HG03097 (cell line): ENCODE data around the gene BTBD16.

ENCODE experiments used
- ATAC-seq: cut with Tn5 transposase; IDR thresholded peaks from one replicate; pipeline ENCODE4 v1.9.1; 2021; ENCODE audit not compliant: unreplicated experiment, low FRiP score

BTBD16 gene

DNA sequence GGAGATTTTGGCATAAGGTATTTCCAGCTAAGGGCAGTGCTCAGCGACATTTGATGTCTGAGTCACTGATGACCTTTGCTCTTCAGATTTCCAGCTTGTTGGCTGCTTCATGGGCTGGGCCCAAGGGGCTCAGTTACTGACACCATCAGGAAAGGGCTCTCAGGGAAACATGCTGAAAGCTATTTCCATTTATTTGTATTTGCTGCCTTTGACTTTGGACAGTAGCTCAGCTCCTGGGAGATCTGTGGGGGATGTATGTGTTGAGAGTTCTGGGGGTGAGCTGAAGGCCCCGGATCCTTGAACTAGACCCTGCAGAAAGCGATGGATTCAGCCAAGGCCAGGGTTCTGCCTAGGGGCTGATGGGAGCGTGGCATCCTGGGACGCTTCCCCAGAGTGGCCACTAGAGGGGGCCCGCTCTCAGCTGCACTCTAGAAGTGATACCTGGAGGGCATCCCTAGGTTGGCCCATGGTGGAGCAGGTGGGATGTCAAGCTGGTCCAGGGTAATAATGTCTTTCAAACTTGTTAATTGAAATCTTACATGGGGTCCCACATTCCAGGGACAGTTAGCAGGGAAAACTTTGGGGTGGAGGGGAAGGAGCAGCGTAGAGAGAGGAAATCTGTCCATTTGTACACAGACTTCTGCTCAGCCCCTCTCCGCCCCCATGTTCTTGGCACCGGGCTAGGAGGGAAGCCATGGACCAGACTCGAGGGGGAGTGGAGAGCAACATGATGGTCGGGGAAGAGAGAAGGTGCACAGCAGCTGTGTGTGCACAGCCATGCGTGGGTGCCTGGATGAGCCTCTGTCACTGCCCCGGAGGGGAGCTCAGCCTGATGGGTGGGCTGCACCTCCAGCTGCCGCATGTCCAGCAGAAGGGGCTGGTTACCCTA, 3.0 kb upstream of the BTBD16 start:
- ATAC-seq = no peak

DNA sequence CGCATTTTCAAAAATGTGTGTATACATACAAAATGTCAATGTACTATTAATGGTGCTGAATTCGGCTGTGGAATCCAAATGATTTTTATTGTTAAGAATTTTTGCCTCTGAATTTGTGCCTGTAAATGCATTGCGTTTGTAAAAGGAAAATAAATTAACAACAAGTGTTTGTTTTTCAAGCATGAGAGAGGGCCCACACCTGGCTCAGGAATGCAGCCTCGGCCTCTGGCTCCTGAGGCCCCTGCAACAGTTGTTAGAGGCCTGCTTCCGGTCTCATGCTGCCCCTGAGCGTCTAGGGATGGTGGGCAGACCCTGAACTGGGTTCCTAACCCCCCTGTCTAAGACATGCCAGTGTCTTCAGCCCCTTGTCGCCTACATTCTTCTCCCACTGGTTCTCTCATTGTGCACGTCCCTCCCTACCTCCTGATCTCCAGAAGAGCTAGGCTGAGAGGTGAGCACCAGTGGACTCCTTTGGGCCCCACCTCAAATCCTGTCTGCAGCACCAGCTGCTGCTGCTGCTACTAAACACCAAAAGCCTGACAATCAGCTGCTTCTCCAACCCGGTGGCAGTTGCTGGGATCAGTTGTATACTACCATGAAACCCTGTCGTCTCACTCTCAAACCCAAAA, 1.9 kb upstream of the BTBD16 start:
- no peak for ATAC-seq

DNA sequence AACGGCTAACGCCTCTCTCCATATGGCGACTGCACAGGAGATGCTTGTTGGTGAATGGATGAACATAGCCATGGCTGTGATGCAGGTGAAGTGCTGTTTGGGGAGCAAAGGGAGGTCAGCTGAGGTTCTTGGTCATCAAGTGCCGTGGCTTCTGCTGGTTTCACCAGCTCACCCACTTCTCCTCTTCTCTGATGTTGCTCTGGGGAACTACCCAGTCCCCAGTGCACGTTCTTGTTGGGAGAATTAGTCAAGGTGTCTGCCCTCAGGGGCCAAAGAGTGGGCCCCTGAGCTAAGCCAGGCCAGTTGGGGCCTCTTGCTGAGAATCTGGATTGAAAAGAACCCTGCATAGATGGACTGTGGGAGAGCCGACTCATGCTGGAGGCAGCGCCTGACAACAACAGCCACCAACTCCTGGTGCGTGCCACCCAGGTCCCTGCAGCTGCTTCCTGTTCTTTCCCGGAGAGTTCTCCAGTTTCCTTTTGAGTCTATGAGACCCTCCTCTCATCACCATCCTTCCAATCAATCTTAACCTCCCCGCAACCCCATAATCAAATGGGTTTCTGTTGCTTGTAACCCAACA, 3.0 kb downstream of the BTBD16 start:
- ATAC-seq = no peak

DNA sequence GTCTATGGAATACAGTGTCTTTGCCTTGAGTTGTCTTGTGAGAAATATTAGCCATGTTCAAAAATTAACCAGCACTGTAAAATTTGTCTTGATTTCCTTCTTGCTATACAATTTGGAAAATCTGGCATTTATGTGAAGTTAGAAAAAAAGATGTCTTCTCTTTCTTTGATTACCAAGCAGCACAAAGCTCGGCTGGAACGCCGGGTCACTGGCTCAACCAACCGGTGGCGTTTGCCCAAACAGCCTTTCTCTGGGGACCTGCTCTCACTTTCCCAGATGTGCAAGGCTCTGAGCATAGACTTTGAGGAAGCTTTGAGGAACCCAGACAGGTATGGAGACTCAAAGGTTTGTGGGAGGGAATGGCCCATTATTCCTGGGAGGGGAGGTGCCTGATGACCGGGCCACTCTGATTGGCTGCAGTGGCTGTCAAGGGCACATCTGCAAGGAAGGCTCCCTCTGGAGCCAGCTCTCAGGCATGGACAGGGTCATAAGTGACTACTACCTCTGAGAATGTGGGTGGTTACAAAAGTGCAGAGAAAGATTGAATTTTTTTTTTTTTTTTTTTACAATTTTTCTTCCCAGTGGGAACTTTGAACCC, 5.6 kb downstream of the BTBD16 start:
- no peak for ATAC-seq

DNA sequence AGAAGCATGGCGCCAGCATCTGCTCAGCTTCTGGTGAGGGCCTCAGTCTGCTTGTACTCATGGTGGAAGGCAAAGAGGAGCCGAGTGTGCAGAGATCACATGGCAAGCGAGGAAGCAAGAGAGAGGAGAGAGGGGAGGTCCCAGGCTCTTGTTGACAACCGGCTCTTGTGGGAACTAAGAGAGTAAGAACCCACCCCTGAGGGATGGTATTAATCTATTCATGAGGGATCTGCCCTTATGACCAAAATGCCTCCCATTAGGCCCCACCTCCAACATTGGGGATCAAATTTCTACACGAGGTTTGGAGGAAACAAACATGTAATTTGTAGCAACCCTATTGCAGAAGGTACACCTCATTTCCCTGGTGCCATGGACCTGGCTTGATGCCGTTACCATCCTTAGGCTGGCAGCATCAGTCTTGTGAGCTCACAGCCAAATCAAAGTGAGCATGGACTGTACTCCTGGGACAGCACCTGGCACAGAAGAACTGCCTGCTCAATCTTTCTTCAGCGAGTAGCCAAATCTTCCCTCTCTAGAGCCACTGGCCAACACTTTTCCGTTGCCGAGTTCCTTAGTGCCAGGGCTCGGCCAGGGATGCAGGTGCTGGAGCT, 6.5 kb downstream of the BTBD16 start:
- no peak for ATAC-seq

DNA sequence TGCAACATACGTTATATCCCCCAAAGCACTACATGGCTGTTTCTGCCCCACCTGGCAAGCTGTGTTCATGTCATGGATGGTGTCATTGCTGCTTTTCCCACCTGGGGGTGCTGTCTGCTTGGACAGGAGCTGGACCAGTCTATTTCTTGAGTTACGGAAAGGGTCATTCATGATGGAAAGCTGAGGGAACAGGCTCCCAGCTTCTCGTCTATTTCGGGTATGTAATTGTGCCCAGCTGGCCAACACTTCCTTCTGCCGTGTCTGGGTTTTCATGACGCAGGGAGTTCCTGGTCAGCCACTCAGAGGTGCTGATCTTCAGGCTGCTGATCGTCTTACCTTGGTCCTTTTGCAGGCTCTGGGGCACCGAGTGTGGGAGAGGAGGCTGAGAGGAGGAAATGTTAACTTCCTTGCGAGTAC, 8.6 kb downstream of the BTBD16 start:
- ATAC-seq = no peak

DNA sequence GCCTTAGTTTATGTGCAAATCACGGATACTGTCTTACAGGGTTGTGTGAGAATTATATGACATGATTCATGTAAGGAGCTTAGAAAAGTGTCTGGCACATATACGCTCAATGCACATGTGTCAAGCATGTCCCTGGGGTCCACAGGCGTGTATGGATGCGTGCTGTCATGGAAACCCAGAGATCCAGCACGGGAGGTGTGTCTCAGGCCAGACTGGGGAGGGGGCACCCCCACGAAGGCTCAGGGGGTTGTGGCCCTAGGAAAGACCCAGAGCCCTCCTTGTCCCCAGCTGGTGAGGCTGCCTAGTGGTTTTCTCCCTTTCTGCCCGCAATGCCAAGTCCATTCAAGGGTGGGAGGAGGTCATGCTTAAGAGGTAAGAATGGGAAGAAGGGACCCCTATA, 9.1 kb downstream of the BTBD16 start:
- no peak for ATAC-seq

DNA sequence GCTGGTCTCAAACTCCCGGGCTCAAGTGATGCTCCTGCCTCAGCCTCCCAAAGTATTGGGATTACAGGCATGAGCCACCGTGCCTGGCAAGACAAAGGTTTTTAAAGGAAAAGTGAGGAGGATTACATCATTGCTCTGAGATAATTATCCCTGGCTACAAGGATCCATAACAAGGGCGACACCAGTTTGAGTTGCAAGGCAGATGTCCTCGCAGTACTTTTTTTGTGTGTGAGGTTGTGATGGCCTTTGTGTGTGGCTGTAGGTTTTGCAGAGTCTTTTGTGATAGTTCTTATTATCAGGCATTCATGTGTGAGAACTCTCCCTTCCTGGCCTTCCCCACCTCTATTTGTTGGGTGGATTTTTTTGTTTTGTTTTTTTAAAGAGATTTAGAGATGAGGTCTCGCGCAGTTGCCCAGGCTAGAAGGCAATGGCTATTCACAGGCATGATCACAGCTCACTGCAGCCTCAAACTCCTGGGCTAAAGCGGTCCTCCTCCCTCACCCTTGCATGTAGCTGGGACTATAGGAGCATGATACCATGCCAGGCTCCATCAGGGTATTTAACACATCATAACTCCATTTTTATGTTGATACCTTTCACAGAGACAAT, 10.0 kb downstream of the BTBD16 start:
- ATAC-seq = no peak

DNA sequence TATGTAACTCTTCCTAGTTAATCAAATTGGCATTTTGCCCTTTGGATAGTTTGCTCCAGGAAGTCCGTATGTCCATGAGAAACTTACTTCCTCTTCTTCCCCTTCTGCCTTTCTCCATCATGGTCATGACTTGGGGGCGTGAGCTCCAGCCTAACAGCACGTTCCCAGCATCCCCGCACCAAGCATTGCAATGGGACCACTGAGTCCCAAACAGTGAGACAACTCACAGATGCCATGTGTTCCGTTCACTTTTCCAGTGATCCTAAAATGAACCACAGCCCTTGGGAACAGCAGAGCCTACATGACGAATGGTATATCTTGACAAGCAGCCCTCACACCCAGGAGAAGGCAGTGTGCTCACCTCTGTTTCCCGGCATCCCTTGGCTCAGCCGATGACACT, 10.7 kb downstream of the BTBD16 start:
- no peak for ATAC-seq

DNA sequence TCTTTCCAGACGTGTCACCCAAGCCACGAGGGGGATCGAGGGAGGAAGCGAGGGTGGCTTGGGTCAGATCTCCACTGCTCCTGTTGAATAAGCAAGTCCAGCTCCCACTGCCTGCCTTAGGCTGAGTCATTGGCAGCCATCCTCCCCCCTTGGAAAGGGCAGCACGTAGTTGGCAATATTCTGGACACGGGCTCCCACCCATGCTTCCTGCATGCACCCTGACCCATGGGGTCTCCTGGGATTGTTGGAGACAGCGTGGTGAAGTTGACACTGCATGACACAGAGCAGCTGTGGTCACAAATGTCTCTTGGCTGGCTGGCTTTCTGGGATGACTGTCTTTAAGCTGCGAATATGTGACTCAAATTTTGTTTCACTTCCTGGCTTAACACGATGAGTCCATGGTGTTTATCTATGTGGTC, 11.2 kb downstream of the BTBD16 start:
- no peak for ATAC-seq

DNA sequence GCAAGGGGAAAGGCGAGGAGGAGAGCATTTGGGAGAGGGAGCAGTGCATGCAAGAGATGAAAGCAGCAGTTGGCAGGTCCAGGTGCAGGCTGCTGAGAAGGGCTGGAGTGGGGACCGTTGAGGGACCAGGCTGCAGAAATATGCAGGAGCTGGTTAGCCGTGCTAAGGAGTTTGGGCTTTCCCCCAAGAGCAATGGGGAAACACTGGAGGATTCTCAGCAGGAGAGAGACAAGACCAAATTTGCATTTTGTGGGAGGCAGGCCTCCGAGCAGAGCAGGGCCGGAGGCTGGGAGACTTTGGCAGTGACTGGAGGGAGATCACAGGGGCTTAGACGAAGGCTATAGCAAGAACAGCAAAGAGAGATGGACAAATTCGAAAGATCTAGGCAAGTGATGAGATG, 11.8 kb downstream of the BTBD16 start:
- ATAC-seq = no peak

DNA sequence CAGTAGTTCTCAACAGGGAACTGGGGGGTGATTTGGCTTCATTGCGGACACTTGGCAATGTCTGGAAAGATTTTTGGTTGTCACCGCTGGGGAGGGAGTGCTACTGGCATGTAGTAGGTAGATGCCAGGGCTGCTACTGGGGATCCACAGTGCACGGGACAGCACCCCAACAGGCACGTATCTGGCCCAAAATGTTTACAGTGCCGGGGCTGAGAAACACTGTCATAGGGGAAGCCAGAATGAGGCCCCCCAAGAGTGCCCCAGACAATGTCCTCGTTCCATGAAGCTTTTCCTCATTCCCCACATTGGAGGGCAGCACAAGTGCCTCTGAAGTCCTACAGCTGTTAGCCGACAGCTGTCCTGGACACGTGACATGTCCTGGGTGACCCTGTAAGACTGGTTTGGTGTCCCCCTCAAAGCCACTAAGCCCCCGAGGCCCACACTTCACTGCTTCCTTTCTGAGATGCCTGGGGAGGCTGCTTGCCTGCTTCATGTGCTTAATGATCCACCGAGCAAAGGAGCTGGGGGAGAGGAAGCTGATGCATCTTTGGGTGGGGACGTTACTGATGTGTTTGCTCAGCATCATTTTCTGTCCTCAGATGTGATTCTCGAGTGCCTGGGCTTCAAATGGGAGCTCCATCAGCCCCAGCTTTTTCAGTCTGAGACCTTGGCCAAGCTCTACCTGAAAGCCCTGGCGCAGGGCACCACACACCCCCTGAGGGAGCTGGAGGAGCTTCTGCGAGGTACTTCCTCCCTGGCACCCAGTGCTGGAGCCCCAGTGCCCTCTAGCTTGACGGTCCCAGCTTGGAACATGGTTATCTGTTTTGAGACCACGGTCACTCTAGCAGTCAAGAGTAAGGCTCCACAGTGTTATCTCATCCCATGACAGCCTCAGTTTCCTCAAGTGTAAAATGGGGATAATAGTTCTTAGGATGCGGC, 14.7 kb downstream of the BTBD16 start:
- ATAC-seq = no peak

DNA sequence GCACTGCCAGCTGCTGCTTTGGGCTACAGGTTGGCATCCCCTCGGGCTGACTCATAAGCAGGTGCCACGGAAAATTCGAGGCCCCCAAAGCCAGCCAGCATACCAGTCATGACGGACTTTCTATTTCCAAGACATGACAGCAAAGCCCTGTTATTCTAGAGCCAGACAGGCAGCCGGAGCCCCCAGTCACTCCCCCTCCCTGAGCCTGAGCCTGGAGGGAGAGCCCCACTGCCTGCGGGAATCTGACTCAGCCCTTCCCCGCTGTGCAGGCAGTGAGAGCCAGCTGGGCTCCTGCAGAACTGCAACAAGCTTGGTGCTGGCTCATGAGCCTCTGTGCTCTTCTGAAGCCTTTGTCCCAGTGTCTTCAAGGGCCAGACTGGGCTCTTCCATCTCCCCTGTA, 15.8 kb downstream of the BTBD16 start:
- no peak for ATAC-seq

DNA sequence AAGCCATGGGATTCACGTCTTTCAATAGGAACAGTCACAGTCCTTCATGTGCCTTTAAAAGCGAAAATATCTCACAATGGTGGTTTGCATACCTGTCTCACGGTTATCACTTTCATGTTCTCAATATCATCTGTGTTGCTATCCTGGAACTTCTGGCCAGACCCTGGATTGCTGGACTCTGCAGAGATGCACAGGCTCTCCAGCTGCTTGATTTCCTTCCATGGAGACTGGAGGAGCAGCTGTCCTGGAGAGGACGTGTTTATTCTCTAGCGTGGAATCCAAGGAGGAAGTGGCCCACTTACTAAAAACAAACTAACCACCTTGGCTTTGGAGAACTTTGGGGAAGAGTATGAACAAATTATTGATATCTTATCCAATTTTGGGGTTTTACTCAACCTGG, 16.5 kb downstream of the BTBD16 start:
- ATAC-seq = no peak

DNA sequence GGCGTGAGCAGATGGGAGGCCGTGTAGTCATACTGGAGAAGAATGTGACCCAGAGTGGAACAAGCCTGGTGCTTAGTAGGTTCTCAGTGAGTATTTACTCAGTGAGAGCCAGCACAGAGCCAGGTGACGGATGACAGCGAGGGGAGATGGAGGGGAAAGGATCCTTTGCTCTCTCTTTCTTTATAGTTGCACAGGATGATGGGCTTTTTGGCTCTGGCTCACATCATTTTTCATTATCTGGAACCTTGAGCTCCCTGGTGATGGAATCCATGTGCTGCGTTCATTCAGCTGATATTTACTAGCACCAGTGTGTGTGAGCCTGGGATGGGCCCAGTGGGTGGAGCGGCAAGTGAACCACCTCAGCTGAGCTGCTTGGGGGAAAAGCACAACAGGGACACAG, 17.2 kb downstream of the BTBD16 start:
- no peak for ATAC-seq

DNA sequence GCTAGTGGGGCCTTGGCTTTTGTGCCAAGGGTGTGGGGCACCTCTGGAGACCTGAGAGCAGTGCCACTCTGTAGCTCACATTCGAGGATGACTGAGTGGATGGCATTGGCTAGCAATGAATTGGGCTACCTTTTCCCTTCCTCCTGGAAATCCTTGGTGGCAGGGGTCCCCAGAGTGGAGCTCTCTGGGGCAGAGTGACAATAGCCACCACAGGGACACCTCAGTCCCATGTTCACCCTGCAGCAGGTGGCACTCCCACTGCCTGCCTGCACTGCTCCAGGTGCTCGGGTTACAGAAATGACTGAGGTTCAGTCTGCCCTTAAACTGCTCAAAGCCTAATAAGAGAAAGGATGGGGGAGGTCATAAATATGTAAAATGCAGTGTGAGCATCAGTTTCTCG, 17.8 kb downstream of the BTBD16 start:
- ATAC-seq = no peak

DNA sequence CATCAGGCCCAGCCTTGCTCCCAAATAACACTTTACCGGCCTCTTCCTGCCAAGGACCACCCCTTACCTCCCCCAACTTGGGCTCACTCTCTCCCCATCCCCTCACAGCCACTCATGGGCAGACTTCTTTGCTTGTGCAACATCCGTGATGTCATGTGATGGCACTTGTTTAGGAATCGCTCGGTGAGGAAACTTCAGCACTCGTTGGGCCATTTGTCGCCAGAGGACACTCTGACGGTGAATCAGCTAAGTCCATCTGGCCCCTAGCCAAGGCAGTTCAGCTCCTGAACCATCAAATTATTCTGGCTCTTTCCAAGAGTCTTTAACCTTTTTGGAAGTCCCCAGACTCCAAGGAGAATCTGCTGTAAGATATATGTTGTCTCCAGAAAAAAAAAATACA, 19.2 kb downstream of the BTBD16 start:
- no peak for ATAC-seq

DNA sequence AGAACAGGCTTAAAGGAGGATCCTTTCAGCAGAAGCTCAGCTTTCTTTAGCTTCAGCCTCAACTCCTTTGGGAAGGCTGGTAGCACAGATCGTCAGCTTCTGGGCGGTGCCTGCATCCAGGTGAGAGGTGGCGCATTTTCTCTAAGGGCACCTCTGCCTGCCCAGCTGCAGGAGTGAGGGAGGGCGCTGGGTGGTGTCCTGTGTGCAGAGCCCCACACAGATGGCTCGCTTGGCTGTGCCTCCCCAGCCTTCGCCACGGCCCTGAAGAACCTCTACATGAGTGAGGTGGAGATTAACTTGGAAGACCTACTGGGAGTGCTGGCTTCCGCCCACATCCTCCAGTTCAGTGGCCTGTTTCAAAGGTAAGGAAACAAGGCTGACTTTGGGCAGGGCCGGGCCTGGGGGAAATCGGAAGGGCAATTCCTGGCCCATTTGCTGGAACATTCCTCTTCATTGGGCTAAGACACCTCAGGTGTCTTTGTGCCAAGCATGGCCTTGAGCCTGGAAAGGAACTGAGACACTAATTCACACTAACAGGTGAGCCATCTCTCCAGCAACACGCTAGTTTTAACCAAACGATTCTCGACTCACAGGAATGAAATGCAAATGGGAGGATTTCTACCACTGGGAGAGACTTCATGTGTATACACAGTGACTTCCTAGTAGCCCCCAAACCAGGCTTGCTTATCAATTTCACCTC, 19.9 kb downstream of the BTBD16 start:
- no peak for ATAC-seq

DNA sequence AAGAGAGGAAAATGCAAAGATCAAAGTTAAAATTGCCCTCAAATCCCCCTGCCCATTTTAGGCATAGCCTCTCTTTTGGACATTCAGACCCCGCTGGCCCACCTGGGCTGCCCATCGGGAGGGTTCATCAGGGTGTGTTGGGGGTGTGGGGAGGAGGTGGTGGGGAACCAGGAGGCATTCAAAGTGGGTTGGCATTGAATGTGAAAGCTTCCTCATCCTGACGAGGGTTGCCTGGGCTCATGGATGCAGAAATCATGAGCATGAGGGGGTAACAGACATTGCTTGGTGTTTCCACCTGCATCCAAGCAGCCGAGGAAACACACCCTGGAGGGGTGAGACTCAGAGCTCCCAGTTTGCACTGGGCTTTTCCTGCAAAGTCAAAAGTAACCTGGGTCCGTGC, 20.6 kb downstream of the BTBD16 start:
- ATAC-seq = no peak
